ENCODE results near the gene B4GALT1. TPM values are rescaled to one million over a fixed set of nuclear protein-coding genes. Genes with fewer than 3 reads are reported as not detected.

Gene B4GALT1
- total and polyA plus RNA-seq, 2 of the 8 experiments (the other 6 are each of a cell fraction or from before 2014, with no cell fraction given), result 12.8 to 18.2 TPM

GRCh38 chr9:33135470-33135958 is 31.6 kb downstream of the B4GALT1 start (continued):
- no peak for TF ChIP-seq RNF2 (IDR thresholded peaks at IDR 0.05; ENCODE audit: borderline replicate concordance, low read depth, low read length, missing control alignments, poor library complexity, severe bottlenecking)
- TF ChIP-seq EP300 (IDR thresholded peaks at IDR 0.05; ENCODE audit: borderline replicate concordance in 1 of 2, low read depth in 2 of 2, low read length in 2 of 2), result no peak
- no peak for TF ChIP-seq RAD21 (IDR thresholded peaks at IDR 0.05 in 1 of 2, conservative IDR thresholded peaks at IDR 0.05 in 1 of 2; ENCODE audit: low read depth in 2 of 2, low read length in 2 of 2)
- no peak for TF ChIP-seq CHD1 (IDR thresholded peaks at IDR 0.05; ENCODE audit: low read depth, low read length)
